ENCODE measurements around the gene TFF3. TPM values are rescaled to one million over a fixed set of nuclear protein-coding genes. Genes with fewer than 3 reads are reported as not detected.

TFF3 gene
- polyA plus RNA-seq, 2 donors, result 2.3 to 8.6 TPM

GRCh38 chr21:42338729-42339715 is 23.8 kb upstream of the TFF3 start:
- WGBS, 2 donors, result 85 to 89% methylated on average over 17 of the region's 17 CpGs
- Histone ChIP-seq H3K27ac (ENCODE audit: low read depth in 2 of 2, low read length in 1 of 2) (no peak overlapping the region), H3K4me1 (ENCODE audit: control insufficient read depth in 2 of 2, insufficient read depth in 2 of 2, low read length in 1 of 2) (peaks cover 6 to 8% of the 10 kb centered on the region in 2 donors), H3K4me3 (ENCODE audit: low read depth in 1 of 2, low read length in 2 of 2) (no peak overlapping the region), H3K9me3 (ENCODE audit: control insufficient read depth in 2 of 2, insufficient read depth in 1 of 2, low read depth in 1 of 2, low read length in 1 of 2) (no peaks in the 10 kb centered on the region), H3K36me3 (ENCODE audit: control insufficient read depth in 2 of 2, insufficient read depth in 2 of 2, low read length in 1 of 2) (no peaks in the 10 kb centered on the region), H3K27me3 (ENCODE audit: control insufficient read depth in 1 of 2, insufficient read depth in 2 of 2, low read length in 2 of 2) (no peaks in the 10 kb centered on the region)

GRCh38 chr21:42337830-42338728 is 22.9 kb upstream of the TFF3 start:
- Histone ChIP-seq H3K4me1 (ENCODE audit: control insufficient read depth in 2 of 2, insufficient read depth in 2 of 2, low read length in 1 of 2) (peaks cover 6 to 8% of the 10 kb centered on the region in 2 donors), H3K27ac (ENCODE audit: low read depth in 2 of 2, low read length in 1 of 2) (peak overlapping the region; percentile 35 to 50)

GRCh38 chr21:42337276-42337675 is 22.1 kb upstream of the TFF3 start:
- no peak overlapping the region for H3K4me3 ChIP-seq (ENCODE audit: low read depth in 1 of 2, low read length in 2 of 2)
- WGBS, 2 donors, result 68 to 70% methylated on average over 4 of the region's 4 CpGs
- H3K27ac ChIP-seq (ENCODE audit: low read depth in 2 of 2, low read length in 1 of 2), result no peak overlapping the region
- no peaks in the 10 kb centered on the region for H3K27me3 ChIP-seq (ENCODE audit: control insufficient read depth in 1 of 2, insufficient read depth in 2 of 2, low read length in 2 of 2)
- no peaks in the 10 kb centered on the region for H3K9me3 ChIP-seq (ENCODE audit: control insufficient read depth in 2 of 2, insufficient read depth in 1 of 2, low read depth in 1 of 2, low read length in 1 of 2)
- no peaks in the 10 kb centered on the region for H3K36me3 ChIP-seq (ENCODE audit: control insufficient read depth in 2 of 2, insufficient read depth in 2 of 2, low read length in 1 of 2)
- H3K4me1 ChIP-seq (ENCODE audit: control insufficient read depth in 2 of 2, insufficient read depth in 2 of 2, low read length in 1 of 2), result peaks cover 6 to 8% of the 10 kb centered on the region in 2 donors

More at GRCh38 chr21:42337830-42338728, 22.9 kb upstream of the TFF3 start:
- Histone ChIP-seq H3K9me3 (ENCODE audit: control insufficient read depth in 2 of 2, insufficient read depth in 1 of 2, low read depth in 1 of 2, low read length in 1 of 2) (no peaks in the 10 kb centered on the region), H3K27me3 (ENCODE audit: control insufficient read depth in 1 of 2, insufficient read depth in 2 of 2, low read length in 2 of 2) (no peaks in the 10 kb centered on the region), H3K36me3 (ENCODE audit: control insufficient read depth in 2 of 2, insufficient read depth in 2 of 2, low read length in 1 of 2) (no peaks in the 10 kb centered on the region), H3K4me3 (ENCODE audit: low read depth in 1 of 2, low read length in 2 of 2) (no peak overlapping the region)
- 29 to 40% methylated on average over 23 of the region's 23 CpGs for whole genome bisulfite sequencing, 2 donors

GRCh38 chr21:42336054-42336453 is 20.8 kb upstream of the TFF3 start:
- Histone ChIP-seq H3K9me3 (ENCODE audit: control insufficient read depth in 2 of 2, insufficient read depth in 1 of 2, low read depth in 1 of 2, low read length in 1 of 2) (peaks cover 0 to 2% of the 10 kb centered on the region in 2 donors), H3K4me1 (ENCODE audit: control insufficient read depth in 2 of 2, insufficient read depth in 2 of 2, low read length in 1 of 2) (peaks cover 6 to 8% of the 10 kb centered on the region in 2 donors), H3K27ac (ENCODE audit: low read depth in 2 of 2, low read length in 1 of 2) (no peak overlapping the region), H3K4me3 (ENCODE audit: low read depth in 1 of 2, low read length in 2 of 2) (no peak overlapping the region), H3K36me3 (ENCODE audit: control insufficient read depth in 2 of 2, insufficient read depth in 2 of 2, low read length in 1 of 2) (no peaks in the 10 kb centered on the region), H3K27me3 (ENCODE audit: control insufficient read depth in 1 of 2, insufficient read depth in 2 of 2, low read length in 2 of 2) (no peaks in the 10 kb centered on the region)
- WGBS, 2 donors, result 51 to 52% methylated on average over 10 of the region's 10 CpGs

GRCh38 chr21:42332557-42333317 is 17.5 kb upstream of the TFF3 start:
- H3K9me3 ChIP-seq (ENCODE audit: control insufficient read depth in 2 of 2, insufficient read depth in 1 of 2, low read depth in 1 of 2, low read length in 1 of 2), result peaks cover 0 to 2% of the 10 kb centered on the region in 2 donors
- no peak overlapping the region for H3K27ac ChIP-seq (ENCODE audit: low read depth in 2 of 2, low read length in 1 of 2)
- 73 to 84% methylated on average over 5 of the region's 5 CpGs for WGBS, 2 donors
- H3K27me3 ChIP-seq (ENCODE audit: control insufficient read depth in 1 of 2, insufficient read depth in 2 of 2, low read length in 2 of 2), result no peaks in the 10 kb centered on the region
- H3K36me3 ChIP-seq (ENCODE audit: control insufficient read depth in 2 of 2, insufficient read depth in 2 of 2, low read length in 1 of 2), result no peaks in the 10 kb centered on the region
- no peaks in the 10 kb centered on the region for H3K4me1 ChIP-seq (ENCODE audit: control insufficient read depth in 2 of 2, insufficient read depth in 2 of 2, low read length in 1 of 2)
- no peak overlapping the region for H3K4me3 ChIP-seq (ENCODE audit: low read depth in 1 of 2, low read length in 2 of 2)

- Histone ChIP-seq H3K9me3 (ENCODE audit: control insufficient read depth in 2 of 2, insufficient read depth in 1 of 2, low read depth in 1 of 2, low read length in 1 of 2) (peaks cover 0 to 2% of the 10 kb centered on the region in 2 donors), H3K27me3 (ENCODE audit: control insufficient read depth in 1 of 2, insufficient read depth in 2 of 2, low read length in 2 of 2) (no peaks in the 10 kb centered on the region), H3K36me3 (ENCODE audit: control insufficient read depth in 2 of 2, insufficient read depth in 2 of 2, low read length in 1 of 2) (no peaks in the 10 kb centered on the region), H3K27ac (ENCODE audit: low read depth in 2 of 2, low read length in 1 of 2) (no peak overlapping the region), H3K4me3 (ENCODE audit: low read depth in 1 of 2, low read length in 2 of 2) (no peak overlapping the region), H3K4me1 (ENCODE audit: control insufficient read depth in 2 of 2, insufficient read depth in 2 of 2, low read length in 1 of 2) (no peaks in the 10 kb centered on the region)
These were observed 16.5 kb upstream of the TFF3 start for GRCh38 chr21:42331660-42332059.

- Histone ChIP-seq H3K27ac (ENCODE audit: low read depth in 2 of 2, low read length in 1 of 2) (no peak overlapping the region), H3K36me3 (ENCODE audit: control insufficient read depth in 2 of 2, insufficient read depth in 2 of 2, low read length in 1 of 2) (no peaks in the 10 kb centered on the region), H3K9me3 (ENCODE audit: control insufficient read depth in 2 of 2, insufficient read depth in 1 of 2, low read depth in 1 of 2, low read length in 1 of 2) (peaks cover 0 to 2% of the 10 kb centered on the region in 2 donors), H3K27me3 (ENCODE audit: control insufficient read depth in 1 of 2, insufficient read depth in 2 of 2, low read length in 2 of 2) (no peaks in the 10 kb centered on the region), H3K4me3 (ENCODE audit: low read depth in 1 of 2, low read length in 2 of 2) (no peak overlapping the region), H3K4me1 (ENCODE audit: control insufficient read depth in 2 of 2, insufficient read depth in 2 of 2, low read length in 1 of 2) (no peaks in the 10 kb centered on the region)
- 82 to 90% methylated on average over 4 of the region's 4 CpGs for WGBS, 2 donors
These were observed 15.5 kb upstream of the TFF3 start for GRCh38 chr21:42330380-42331371.

GRCh38 chr21:42324896-42325295 is 9.7 kb upstream of the TFF3 start:
- Histone ChIP-seq H3K4me1 (ENCODE audit: control insufficient read depth in 2 of 2, insufficient read depth in 2 of 2, low read length in 1 of 2) (peaks cover 0 to 2% of the 10 kb centered on the region in 2 donors), H3K27me3 (ENCODE audit: control insufficient read depth in 1 of 2, insufficient read depth in 2 of 2, low read length in 2 of 2) (no peaks in the 10 kb centered on the region), H3K4me3 (ENCODE audit: low read depth in 1 of 2, low read length in 2 of 2) (no peak overlapping the region), H3K36me3 (ENCODE audit: control insufficient read depth in 2 of 2, insufficient read depth in 2 of 2, low read length in 1 of 2) (no peaks in the 10 kb centered on the region), H3K27ac (ENCODE audit: low read depth in 2 of 2, low read length in 1 of 2) (no peak overlapping the region), H3K9me3 (ENCODE audit: control insufficient read depth in 2 of 2, insufficient read depth in 1 of 2, low read depth in 1 of 2, low read length in 1 of 2) (no peaks in the 10 kb centered on the region)
- 86 to 87% methylated on average over 6 of the region's 6 CpGs for WGBS, 2 donors

All from esophagus (tissue), 2 donors.